Colonic mucosa (tissue), 4 donors: ENCODE results near the gene FTCD. TPM values are rescaled to one million over a fixed set of nuclear protein-coding genes. Genes with fewer than 3 reads are reported as not detected.

Source experiments
- DNase-seq: peaks from one replicate; pipeline ENCODE4 v3.0.0-alpha.2; 2020
- H3K27ac ChIP-seq: fragments of 200-600 bp; one replicate; pipeline ENCODE4 v1.8.0; 2021
- H3K27me3 ChIP-seq: fragments of 200-600 bp; one replicate; pipeline ENCODE4 v1.8.0; 2021
- H3K36me3 ChIP-seq: fragments of 200-600 bp; one replicate; pipeline ENCODE4 v1.8.0; 2021
- H3K4me1 ChIP-seq: fragments of 200-600 bp; one replicate; pipeline ENCODE4 v1.8.0; 2021; ENCODE audit warnings: mild to moderate bottlenecking
- H3K4me3 ChIP-seq: fragments of 200-600 bp; one replicate; pipeline ENCODE4 v1.8.0; 2021
- H3K9ac ChIP-seq, 2 donors: one replicate each; pipeline ENCODE4 v1.7.0; 2013; ENCODE audit warnings: control low read depth in 2 of 2, low read depth in 2 of 2, low read length in 2 of 2
- H3K9me3 ChIP-seq: fragments of 200-600 bp; one replicate; pipeline ENCODE4 v1.8.0; 2021
- intact Hi-C: fragments of 100-400 bp; cut with DNase I; formaldehyde crosslinking; loops from one replicate; pipeline ENCODE4 v1.14.1; 2022
- total RNA-seq, 2 donors: library from RNA; stranded (reverse); fragmentation: NEBNext Ultra II Directional in 1 of 2; extraction: Animal tissue kit (Norgen Biotek cat#: 25700) in 1 of 2; gene quantifications; one replicate each; pipeline ENCODE4 v1.2.1, GENCODE V29; 2021
- TF ChIP-seq, protein P1 (sequence below): fragments of 200-600 bp; IDR thresholded peaks from one replicate; pipeline ENCODE4 v1.8.0; 2022; ENCODE audit warnings: antibody characterized with exemption, mild to moderate bottlenecking
- donor health status: healthy.
- donor health status: DM: no; HTN: no; CAD: no.
- donor health status: DM: no; HTN: no; CAD: no.

FTCD gene
- total RNA-seq, 2 donors from 2014 or later: 0.45 to 4.2 TPM

DNA sequence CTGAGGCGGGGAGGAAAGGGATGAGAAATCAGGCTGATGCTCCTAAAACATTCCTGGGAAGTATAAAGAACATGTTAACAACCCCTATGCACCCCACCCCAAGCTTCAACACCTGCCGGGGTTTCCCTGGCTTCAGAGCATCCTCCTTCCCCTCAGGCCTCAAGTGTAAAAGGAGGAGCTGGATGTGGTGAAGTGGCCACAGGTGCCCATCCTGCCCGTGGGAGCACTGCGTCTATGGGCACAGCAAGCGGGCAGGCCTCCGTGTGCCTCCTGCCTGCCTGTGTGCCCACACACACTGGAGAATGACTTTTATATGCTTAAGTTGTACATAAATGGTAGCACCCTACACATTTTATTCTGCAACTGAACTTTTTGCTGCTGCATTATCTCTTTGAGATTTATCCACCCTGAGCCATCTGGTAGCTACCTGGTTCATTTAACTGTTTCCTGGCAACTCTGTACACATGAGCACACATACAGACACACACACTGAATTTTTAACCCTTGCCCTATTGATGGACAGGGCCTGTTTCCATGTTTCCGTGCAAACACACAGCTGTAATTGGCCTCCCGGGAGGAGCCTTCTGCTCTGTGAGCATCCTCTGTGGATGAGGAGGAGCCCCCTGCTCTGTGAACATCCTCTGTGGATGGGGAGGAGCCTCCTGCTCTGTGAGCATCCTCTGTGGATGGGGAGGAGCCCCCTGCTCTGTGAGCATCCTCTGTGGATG lies 13.4 kb upstream of the FTCD start:
- H3K4me1 ChIP-seq: no peaks in the 10 kb centered on the region
- H3K27ac ChIP-seq: no peak overlapping the region
- no peaks in the 10 kb centered on the region for H3K27me3 ChIP-seq
- H3K9me3 ChIP-seq: no peaks in the 10 kb centered on the region
- DNase-seq: peak; percentile 7
- no peak overlapping the region for H3K4me3 ChIP-seq
- no peak overlapping the region for H3K9ac ChIP-seq
- H3K36me3 ChIP-seq: no peaks in the 10 kb centered on the region
- intact Hi-C loops: no loop called here
- TF ChIP-seq, protein P1, sequence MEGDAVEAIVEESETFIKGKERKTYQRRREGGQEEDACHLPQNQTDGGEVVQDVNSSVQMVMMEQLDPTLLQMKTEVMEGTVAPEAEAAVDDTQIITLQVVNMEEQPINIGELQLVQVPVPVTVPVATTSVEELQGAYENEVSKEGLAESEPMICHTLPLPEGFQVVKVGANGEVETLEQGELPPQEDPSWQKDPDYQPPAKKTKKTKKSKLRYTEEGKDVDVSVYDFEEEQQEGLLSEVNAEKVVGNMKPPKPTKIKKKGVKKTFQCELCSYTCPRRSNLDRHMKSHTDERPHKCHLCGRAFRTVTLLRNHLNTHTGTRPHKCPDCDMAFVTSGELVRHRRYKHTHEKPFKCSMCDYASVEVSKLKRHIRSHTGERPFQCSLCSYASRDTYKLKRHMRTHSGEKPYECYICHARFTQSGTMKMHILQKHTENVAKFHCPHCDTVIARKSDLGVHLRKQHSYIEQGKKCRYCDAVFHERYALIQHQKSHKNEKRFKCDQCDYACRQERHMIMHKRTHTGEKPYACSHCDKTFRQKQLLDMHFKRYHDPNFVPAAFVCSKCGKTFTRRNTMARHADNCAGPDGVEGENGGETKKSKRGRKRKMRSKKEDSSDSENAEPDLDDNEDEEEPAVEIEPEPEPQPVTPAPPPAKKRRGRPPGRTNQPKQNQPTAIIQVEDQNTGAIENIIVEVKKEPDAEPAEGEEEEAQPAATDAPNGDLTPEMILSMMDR: no peak

GRCh38 chr21:46168238-46168637 lies 12.9 kb upstream of the FTCD start:
- Histone ChIP-seq H3K9me3 (no peaks in the 10 kb centered on the region), H3K27me3 (no peaks in the 10 kb centered on the region), H3K36me3 (no peaks in the 10 kb centered on the region), H3K9ac (no peak overlapping the region), H3K4me1 (no peaks in the 10 kb centered on the region), H3K27ac (no peak overlapping the region), H3K4me3 (no peak overlapping the region)
- TF ChIP-seq, protein P1: no peak
- intact Hi-C loops: no loop called here
- DNase-seq: peak; percentile 7

GRCh38 chr21:46165098-46165497 lies 9.7 kb upstream of the FTCD start:
- Histone ChIP-seq H3K27me3 (no peaks in the 10 kb centered on the region), H3K4me3 (no peak overlapping the region), H3K27ac (no peak overlapping the region), H3K9me3 (no peaks in the 10 kb centered on the region), H3K4me1 (no peaks in the 10 kb centered on the region), H3K9ac (no peak overlapping the region), H3K36me3 (no peaks in the 10 kb centered on the region)
- intact Hi-C loops: no loop called here
- TF ChIP-seq, protein P1: no peak
- DNase-seq: no peak

DNA sequence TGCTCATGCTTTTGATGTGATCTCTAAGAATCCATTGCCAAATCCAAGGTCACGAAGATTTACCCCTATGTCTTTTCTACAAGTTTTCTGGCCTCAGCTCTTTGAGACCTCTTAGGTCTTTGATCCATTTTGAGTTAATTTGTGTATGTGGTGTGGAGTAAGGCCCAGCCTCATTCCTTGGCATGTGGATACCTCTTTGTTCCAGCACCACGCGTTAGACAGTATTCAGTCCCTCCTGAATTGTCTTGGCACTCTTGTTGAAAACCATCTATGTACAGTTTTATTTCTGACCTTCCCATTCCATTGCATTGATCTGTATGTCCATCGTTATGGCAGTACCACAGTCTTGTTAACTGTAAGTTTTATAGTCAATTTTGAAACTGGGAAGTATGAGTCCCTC lies 8.0 kb upstream of the FTCD start:
- intact Hi-C loops: no loop called here
- H3K27ac ChIP-seq: no peak overlapping the region
- H3K9me3 ChIP-seq: no peaks in the 10 kb centered on the region
- H3K4me1 ChIP-seq: no peaks in the 10 kb centered on the region
- H3K27me3 ChIP-seq: no peaks in the 10 kb centered on the region
- no peaks in the 10 kb centered on the region for H3K36me3 ChIP-seq
- H3K9ac ChIP-seq: no peak overlapping the region
- TF ChIP-seq, protein P1: no peak
- no peak overlapping the region for H3K4me3 ChIP-seq
- DNase-seq: no peak

DNA sequence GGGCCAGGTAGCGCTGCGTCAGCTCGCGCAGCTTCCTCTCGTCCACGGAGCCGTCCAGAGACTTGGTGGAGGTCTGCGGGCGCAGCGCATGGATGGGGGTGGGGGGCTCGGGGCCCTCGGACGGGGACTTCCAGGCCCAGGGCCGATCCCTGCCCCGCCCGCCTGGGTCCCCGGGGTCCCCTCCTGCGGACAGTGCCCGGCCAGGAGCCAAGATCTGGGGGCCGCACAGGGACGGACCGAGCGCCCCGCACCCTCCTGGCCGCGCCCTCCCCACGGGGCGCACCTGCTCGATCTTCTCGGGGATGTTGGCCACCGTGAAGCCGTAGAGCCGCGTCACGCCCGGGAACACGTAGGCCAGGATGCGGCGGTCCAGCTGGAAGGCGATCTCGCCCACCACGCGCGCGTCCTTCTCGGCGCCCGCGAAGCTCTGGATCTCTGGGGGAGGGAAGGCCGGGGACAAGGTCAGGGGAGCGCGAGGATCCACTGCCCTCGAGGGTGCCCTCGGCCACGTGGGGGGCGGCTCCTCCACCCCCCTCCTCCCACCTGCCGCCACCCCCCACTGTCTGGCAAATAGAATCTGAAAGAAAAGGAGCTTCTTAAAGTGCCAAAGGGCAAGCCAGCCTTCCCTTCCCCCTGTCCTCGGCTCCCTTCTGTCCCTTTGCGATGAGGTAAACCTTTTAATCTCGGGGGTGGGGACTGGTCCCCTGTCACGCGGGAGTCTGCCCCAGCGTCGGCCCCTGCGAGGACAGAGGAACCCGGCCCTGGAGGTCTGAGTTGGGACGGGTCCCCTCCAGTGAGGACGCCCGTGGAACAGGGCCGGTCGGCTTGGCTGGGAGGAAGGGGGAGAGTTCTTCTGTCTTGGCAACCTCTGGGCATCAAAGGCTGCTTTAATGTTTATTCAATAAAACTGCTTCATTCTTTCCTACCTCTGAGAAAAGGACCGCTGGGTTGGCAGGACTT lies 6.5 kb upstream of the FTCD start:
- no peaks in the 10 kb centered on the region for H3K4me1 ChIP-seq
- H3K27me3 ChIP-seq: no peaks in the 10 kb centered on the region
- no peak overlapping the region for H3K27ac ChIP-seq
- TF ChIP-seq, protein P1: no peak
- no peaks in the 10 kb centered on the region for H3K9me3 ChIP-seq
- no peak overlapping the region for H3K4me3 ChIP-seq
- peak; percentile 12 for DNase-seq
- intact Hi-C loops: no loop called here
- H3K36me3 ChIP-seq: no peaks in the 10 kb centered on the region
- H3K9ac ChIP-seq: no peak overlapping the region
